HEK293 (cell line): ENCODE results near the gene SLC26A8.

Source experiments
- CTCF ChIA-PET: fragments of 350-600 bp; formaldehyde crosslinking; extraction: SDS; loops from one replicate; lab custom pipeline; 2021; ENCODE audit warnings: antibody characterized with exemption; lab: Yijun Ruan, JAX
- POLR2A ChIA-PET: fragments of 300-600 bp; formaldehyde crosslinking; extraction: SDS; loops from one replicate; lab custom pipeline; 2020; ENCODE audit warnings: antibody characterized with exemption, inconsistent platforms; lab: Yijun Ruan, JAX
- H3K27ac ChIP-seq: fragments of 200-500 bp; sonication (Bioruptor generic); 2 replicates; pipeline ENCODE4 v1.5.1; 2014; ENCODE audit warnings: low read depth, low read length, control low read depth, inconsistent platforms; ENCODE audit errors: extremely low read depth
- H3K36me3 ChIP-seq, 2 experiments: fragments of 200-500 bp in 1 of 2; sonication (Bioruptor generic) in 1 of 2; 1 replicate in 1 of 2; 2 replicates in 1 of 2; pipeline ENCODE4 v1.5.1; 2014 to 2017; ENCODE audit warnings: inconsistent platforms in 2 of 2, low read length in 2 of 2; ENCODE audit not compliant: control insufficient read depth in 2 of 2, insufficient read depth in 1 of 2
- H3K4me1 ChIP-seq: fragments of 200-500 bp; sonication (Bioruptor generic); 2 replicates; pipeline ENCODE4 v1.5.1; 2014; ENCODE audit warnings: mild to moderate bottlenecking, low read length, inconsistent platforms; ENCODE audit not compliant: control insufficient read depth, insufficient read depth
- H3K4me3 ChIP-seq: 2 replicates; pipeline ENCODE4 v1.5.1; 2011; ENCODE audit warnings: low read depth, mild to moderate bottlenecking, control low read depth, low read length, moderate library complexity
- H3K9me3 ChIP-seq: fragments of 200-500 bp; sonication (Bioruptor generic); 2 replicates; pipeline ENCODE4 v1.5.1; 2014; ENCODE audit warnings: low read depth, low read length, inconsistent platforms; ENCODE audit not compliant: control insufficient read depth, insufficient read depth
- SCRT2 ChIP-seq: fragments of 450-650 bp; formaldehyde crosslinking; IDR thresholded peaks from 2 replicates; pipeline ENCODE4 v1.5.1; 2016; ENCODE audit warnings: missing biosample characterization, missing genetic modification characterization
- SP2 ChIP-seq: fragments of 450-650 bp; formaldehyde crosslinking; IDR thresholded peaks from 2 replicates; pipeline ENCODE4 v1.5.1; 2016; ENCODE audit warnings: missing biosample characterization, missing genetic modification characterization
- TCF7L2 ChIP-seq: IDR thresholded peaks from 2 replicates; pipeline ENCODE4 v1.6.1; 2011; ENCODE audit warnings: low read depth, mild to moderate bottlenecking, inconsistent platforms, low read length, moderate library complexity, borderline replicate concordance
- WT1 ChIP-seq: fragments of 450-650 bp; formaldehyde crosslinking; IDR thresholded peaks from 2 replicates; pipeline ENCODE4 v1.5.1; 2016; ENCODE audit warnings: missing biosample characterization, missing genetic modification characterization
- ZBTB20 ChIP-seq: fragments of 450-650 bp; formaldehyde crosslinking; IDR thresholded peaks from 2 replicates; pipeline ENCODE4 v1.5.1; 2016; ENCODE audit warnings: missing biosample characterization, missing genetic modification characterization
- ZBTB48 ChIP-seq: fragments of 450-650 bp; formaldehyde crosslinking; IDR thresholded peaks from 2 replicates; pipeline ENCODE4 v1.5.1; 2016; ENCODE audit warnings: missing biosample characterization, missing genetic modification characterization
- ZBTB8A ChIP-seq: fragments of 450-650 bp; formaldehyde crosslinking; IDR thresholded peaks from 2 replicates; pipeline ENCODE4 v1.5.1; 2016; ENCODE audit warnings: missing biosample characterization, missing genetic modification characterization
- ZIC2 ChIP-seq: fragments of 450-650 bp; formaldehyde crosslinking; IDR thresholded peaks from 2 replicates; pipeline ENCODE4 v1.5.1; 2016; ENCODE audit warnings: missing biosample characterization, missing genetic modification characterization
- ZNF121 ChIP-seq: fragments of 450-650 bp; formaldehyde crosslinking; IDR thresholded peaks from 2 replicates; pipeline ENCODE4 v1.5.1; 2016; ENCODE audit warnings: missing biosample characterization, missing genetic modification characterization
- ZNF148 ChIP-seq: fragments of 450-650 bp; formaldehyde crosslinking; IDR thresholded peaks from 2 replicates; pipeline ENCODE4 v1.5.0; 2017; ENCODE audit warnings: missing biosample characterization, missing genetic modification characterization, borderline replicate concordance
- ZNF311 ChIP-seq: fragments of 450-650 bp; formaldehyde crosslinking; IDR thresholded peaks from 2 replicates; pipeline ENCODE4 v1.5.1; 2017; ENCODE audit warnings: missing biosample characterization, missing genetic modification characterization, borderline replicate concordance
- ZNF366 ChIP-seq: fragments of 450-650 bp; formaldehyde crosslinking; conservative IDR thresholded peaks from 2 replicates; pipeline ENCODE4 v1.5.1; 2016; ENCODE audit warnings: missing biosample characterization, missing genetic modification characterization
- ZNF423 ChIP-seq: fragments of 450-650 bp; formaldehyde crosslinking; IDR thresholded peaks from 2 replicates; pipeline ENCODE4 v1.5.1; 2016; ENCODE audit warnings: missing biosample characterization, missing genetic modification characterization
- ZNF473 ChIP-seq: fragments of 450-650 bp; formaldehyde crosslinking; IDR thresholded peaks from 2 replicates; pipeline ENCODE4 v1.5.1; 2017; ENCODE audit warnings: missing biosample characterization, missing genetic modification characterization
- ZNF518A ChIP-seq: fragments of 450-650 bp; formaldehyde crosslinking; conservative IDR thresholded peaks from 2 replicates; pipeline ENCODE4 v1.5.1; 2016; ENCODE audit warnings: low read depth, missing biosample characterization, missing genetic modification characterization
- ZNF580 ChIP-seq: fragments of 450-650 bp; formaldehyde crosslinking; IDR thresholded peaks from 2 replicates; pipeline ENCODE4 v1.5.1; 2016; ENCODE audit warnings: missing biosample characterization, missing genetic modification characterization
- ZNF670 ChIP-seq: fragments of 450-650 bp; formaldehyde crosslinking; IDR thresholded peaks from 2 replicates; pipeline ENCODE4 v1.5.1; 2016; ENCODE audit warnings: missing biosample characterization, missing genetic modification characterization, low read depth
- ZNF692 ChIP-seq: fragments of 450-650 bp; formaldehyde crosslinking; IDR thresholded peaks from 2 replicates; pipeline ENCODE4 v1.5.1; 2016; ENCODE audit warnings: missing biosample characterization, missing genetic modification characterization
- ZNF792 ChIP-seq: fragments of 450-650 bp; formaldehyde crosslinking; IDR thresholded peaks from 2 replicates; pipeline ENCODE4 v1.5.1; 2016; ENCODE audit warnings: missing biosample characterization, missing genetic modification characterization

The SLC26A8 gene

GRCh38 chr6:36025932-36026327 lies 1.5 kb upstream of the SLC26A8 start (continued):
- TF ChIP-seq ZNF580 (tag by site-specific recombination) (no peak), ZNF423 (tag by site-specific recombination) (no peak), ZBTB8A (tag by site-specific recombination) (no peak), ZNF473 (tag by site-specific recombination) (no peak)

GRCh38 chr6:36025260-36025931 lies 955 bp upstream of the SLC26A8 start:
- Histone ChIP-seq H3K27ac (no peak overlapping the region), H3K4me1 (no peaks in the 10 kb centered on the region), H3K9me3 (no peaks in the 10 kb centered on the region), H3K36me3 (no peaks in the 10 kb centered on the region), H3K4me3 (no peak overlapping the region)
- ChIA-PET CTCF (interaction anchor here (0.7 to 7.0 kb wide), 6 partner anchors 10 to 1188 kb away, joined by 3 to 232 read pairs (median 5); no protein-coding TSS in a partner anchor), POLR2A (no interaction called here)
- no peak for TF ChIP-seq ZNF670

GRCh38 chr6:36020154-36020553 lies 4.3 kb downstream of the SLC26A8 start:
- H3K9me3 ChIP-seq = no peaks in the 10 kb centered on the region
- no peak overlapping the region for H3K4me3 ChIP-seq
- POLR2A ChIA-PET = interaction anchor here (0.6 kb wide), 1 partner anchor 35 kb away, joined by 6 read pairs; no protein-coding TSS in a partner anchor
- H3K4me1 ChIP-seq = peaks cover 3% of the 10 kb centered on the region; the same call in 1 of the 2 replicates
- no peak overlapping the region for H3K27ac ChIP-seq
- TF ChIP-seq SCRT2 (tag by site-specific recombination) (peak; percentile 81), ZNF311 (tag by site-specific recombination) (no peak), ZNF792 (tag by site-specific recombination) (0 out of 2 replicates have a peak, but pooled peaks have one; percentile 64)
- H3K36me3 ChIP-seq = no peaks in the 10 kb centered on the region
- CTCF ChIA-PET = no interaction called here

- no peak overlapping the region for H3K4me3 ChIP-seq
- no peak overlapping the region for H3K27ac ChIP-seq
- H3K36me3 ChIP-seq = no peaks in the 10 kb centered on the region
- no peaks in the 10 kb centered on the region for H3K9me3 ChIP-seq
- ChIA-PET POLR2A (interaction anchor here (0.6 kb wide), 1 partner anchor 9 kb away, joined by 5 read pairs; no protein-coding TSS in a partner anchor), CTCF (no interaction called here)
- H3K4me1 ChIP-seq = peaks cover 3% of the 10 kb centered on the region; the same call in 1 of the 2 replicates
- no peak for TF ChIP-seq SP2 (tag by site-specific recombination)
- TF ChIP-seq TCF7L2 = no peak
- no peak for TF ChIP-seq ZNF518A
- TF ChIP-seq ZBTB20 = no peak
- no peak for TF ChIP-seq ZNF366 (tag by site-specific recombination)
- no peak for TF ChIP-seq ZNF692 (tag by site-specific recombination)
- TF ChIP-seq ZBTB48 = no peak
- no peak for TF ChIP-seq ZIC2 (tag by site-specific recombination)
- TF ChIP-seq ZNF121 (tag by site-specific recombination) = no peak
- TF ChIP-seq ZNF148 (tag by site-specific recombination) = no peak
- TF ChIP-seq WT1 (tag by site-specific recombination) = no peak
- no peak for TF ChIP-seq ZNF792 (tag by site-specific recombination)
Observed at GRCh38 chr6:36019167-36019566, 5.3 kb downstream of the SLC26A8 start.
